Stomach (tissue), 9 donors: ENCODE data around the gene ISG15. TPM values are rescaled to one million over a fixed set of nuclear protein-coding genes. Genes with fewer than 3 reads are reported as not detected.
A peak's percentile ranks its signal among the peaks of the same experiment; 100 is the strongest.
"Not testable (repeated sequence)": the region's sequence is repeated elsewhere in the genome, so short reads cannot be mapped to it uniquely, and the experiment has no call there.

ENCODE experiments used
- DNase-seq, 2 donors: peaks; one replicate each; pipeline versions ENCODE4 v3.0.0 to v3.0.0-alpha.2; 2013 to 2019
- H3K27ac ChIP-seq, 5 donors: fragments of 200-600 bp in 4 of 5; sonication (generic) in 4 of 5; one replicate each; pipeline ENCODE4 v1.5.1; 2013 to 2019; ENCODE audit warnings: mild to moderate bottlenecking in 1 of 5, moderate library complexity in 1 of 5
- H3K27me3 ChIP-seq, 3 donors: fragments of 200-600 bp; sonication (generic); one replicate each; pipeline ENCODE4 v1.5.1; 2017 to 2019; ENCODE audit warnings: mixed run types in 1 of 3
- H3K36me3 ChIP-seq, 4 donors: fragments of 200-600 bp; sonication (generic); 1 replicate in 3 of 4; 2 replicates in 1 of 4; pipeline ENCODE4 v1.5.1; 2016 to 2019
- H3K4me1 ChIP-seq, 4 donors: fragments of 200-600 bp; sonication (generic); one replicate each; pipeline ENCODE4 v1.5.1; 2016 to 2019
- H3K4me3 ChIP-seq, 4 donors: fragments of 200-600 bp; sonication (generic) in 3 of 4; one replicate each; pipeline ENCODE4 v1.5.1; 2016 to 2019; ENCODE audit warnings: mild to moderate bottlenecking in 1 of 4
- H3K9me3 ChIP-seq, 4 donors: fragments of 200-600 bp; sonication (generic); one replicate each; pipeline ENCODE4 v1.5.1; 2016 to 2019
- EP300 ChIP-seq: sonication (generic); formaldehyde crosslinking; IDR thresholded peaks from one replicate; pipeline ENCODE4 v1.6.1; 2017; ENCODE audit warnings: antibody characterized with exemption
- POLR2A ChIP-seq, 4 donors: fragments of 450-650 bp; IDR thresholded peaks; one replicate each; pipeline ENCODE4 v1.6.1; 2016; ENCODE audit warnings: antibody characterized with exemption in 4 of 4, control low read depth in 2 of 4, mild to moderate bottlenecking in 1 of 4, moderate library complexity in 1 of 4
- POLR2AphosphoS5 ChIP-seq, 3 donors: sonication (generic); formaldehyde crosslinking; IDR thresholded peaks; one replicate each; pipeline ENCODE4 v1.6.1; 2016; ENCODE audit warnings: antibody characterized with exemption in 3 of 3
- WGBS, 5 donors: extraction: QIAGEN DNeasy Blood & Tissue Kit in 3 of 5; methylation state at CpG; one replicate each; pipeline versions ENCODE4 v1.1.5 to v1.1.7; 2013 to 2018; 5-methylcytosine and 5-hydroxymethylcytosine counted together
- intact Hi-C: fragments of 100-400 bp; cut with DNase I; formaldehyde crosslinking; loops from one replicate; pipeline ENCODE4 v1.15.1; 2023; ENCODE audit warnings: low total_unique reads
- polyA plus RNA-seq, 3 donors: library from polyadenylated mRNA; stranded (reverse); fragments of 200-250 nt; gene quantifications; one replicate each; pipeline ENCODE4 v1.2.3, GENCODE V29; 2013
- total RNA-seq, 5 donors: library from RNA; depleted of rRNA; stranded (reverse); fragments of >200 nt; gene quantifications; one replicate each; pipeline versions ENCODE4 v1.1.0 to v1.2.3, GENCODE V29; 2014 to 2016
- TF ChIP-seq, protein P1 (sequence below), 7 experiments: fragments of 450-650 bp in 4 of 7; fragments of 200-600 bp in 3 of 7; sonication (generic) in 3 of 7; IDR thresholded peaks; one replicate each; pipeline ENCODE4 v1.5.1; 2016 to 2019; ENCODE audit warnings: antibody characterized with exemption in 7 of 7, control low read depth in 2 of 7, mild to moderate bottlenecking in 1 of 7
- donor health status: healthy with polysubstance abuse.
- donor health status: Bipolar disorder and iron deficiency.
- donor health status: healthy.

Gene ISG15
- total and polyA plus RNA-seq, 8 donors, result 16.3 to 105 (median 49.1) TPM

DNA sequence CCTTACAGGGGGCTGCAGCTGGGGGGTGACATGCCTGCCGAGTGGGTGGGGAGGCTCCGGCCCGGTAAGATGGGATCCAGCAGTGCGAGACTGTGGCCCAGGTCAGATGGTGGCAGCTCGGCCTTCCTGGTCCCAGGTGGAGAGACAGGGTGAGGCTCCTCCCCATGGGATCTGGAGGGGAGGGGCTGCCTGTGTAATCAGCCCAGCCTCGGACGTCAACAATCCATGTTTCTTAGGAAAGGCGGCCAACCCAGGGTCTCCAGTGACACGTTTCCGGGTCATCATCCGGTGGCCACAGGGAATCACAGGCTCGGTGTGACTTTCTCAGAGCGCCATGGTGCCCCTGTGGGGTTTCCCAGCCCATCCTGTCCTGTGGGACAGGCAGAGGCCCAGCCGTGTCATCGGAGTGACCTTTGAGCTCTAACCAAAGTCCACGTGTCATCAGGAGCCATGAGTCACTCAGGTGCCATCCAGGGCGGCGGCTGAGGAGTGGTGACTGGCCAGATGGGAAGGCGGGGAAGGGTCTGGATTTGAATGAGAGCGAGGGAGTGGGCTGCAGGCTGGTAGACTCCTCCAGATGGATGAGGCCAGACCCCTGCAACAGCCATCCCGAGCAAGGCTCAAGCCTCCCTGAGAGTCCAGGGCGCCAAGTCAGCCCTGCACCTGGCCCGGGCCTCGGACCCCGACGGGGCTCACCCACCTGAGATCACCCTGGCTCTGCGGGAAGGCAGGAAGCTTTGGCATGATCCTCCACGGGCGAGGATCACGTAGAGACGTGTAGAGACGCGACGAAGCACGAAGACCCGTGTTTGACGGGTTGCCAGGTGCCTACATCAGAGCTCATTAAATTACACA is 6.8 kb upstream of the ISG15 start:
- intact Hi-C loops, result no loop called here
- Histone ChIP-seq H3K4me3 (no peak overlapping the region), H3K27ac (no peak overlapping the region)

DNA sequence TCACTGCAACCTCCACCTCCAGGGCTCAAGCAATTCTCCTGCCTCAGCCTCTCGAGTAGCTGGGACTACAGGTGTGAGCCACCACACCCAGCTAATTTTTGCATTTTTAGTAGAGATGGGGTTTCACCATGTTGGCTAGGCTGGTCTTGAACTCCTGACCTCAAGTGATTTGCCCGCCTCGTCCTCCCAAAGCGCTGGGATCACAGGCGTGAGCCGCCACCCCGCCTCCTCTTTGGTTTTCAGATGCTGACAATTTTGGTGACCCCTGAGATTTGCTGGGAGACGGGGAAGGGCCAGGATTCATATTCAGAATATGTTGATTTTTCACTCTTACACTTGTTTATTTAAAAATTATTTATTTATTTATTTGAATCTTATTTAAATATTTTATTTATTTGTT is 3.2 kb upstream of the ISG15 start:
- 88 to 94% (median 92%) methylated on average over 8 of the region's 8 CpGs for WGBS, 5 donors
- H3K36me3 ChIP-seq, intact Hi-C loops, H3K9me3 ChIP-seq, H3K4me3 ChIP-seq, DNase-seq, H3K27ac ChIP-seq: not testable (repeated sequence)
- Histone ChIP-seq H3K27me3 (peaks cover 0 to 16% (median 0%) of the 10 kb centered on the region in 3 donors), H3K4me1 (peaks cover 20 to 42% (median 32%) of the 10 kb centered on the region in 4 donors)

More for the DNA sequence above, 6.8 kb upstream of the ISG15 start:
- DNase-seq, result peak; percentile 57 to 76
- H3K4me1 ChIP-seq, result peaks cover 21 to 32% (median 28%) of the 10 kb centered on the region in 4 donors
- 69 to 71% (median 70%) methylated on average over 23 to 37 of the region's 37 CpGs for WGBS, 5 donors
- H3K27me3 ChIP-seq, result peaks cover 0 to 47% (median 2%) of the 10 kb centered on the region in 3 donors
- no peaks in the 10 kb centered on the region for H3K36me3 ChIP-seq
- H3K9me3 ChIP-seq, result no peaks in the 10 kb centered on the region
- TF ChIP-seq POLR2AphosphoS5 (IDR thresholded peaks at IDR 0.05), result no peak
- TF ChIP-seq POLR2A (IDR thresholded peaks at IDR 0.05), result no peak
- no peak for TF ChIP-seq EP300
- TF ChIP-seq, protein P1, sequence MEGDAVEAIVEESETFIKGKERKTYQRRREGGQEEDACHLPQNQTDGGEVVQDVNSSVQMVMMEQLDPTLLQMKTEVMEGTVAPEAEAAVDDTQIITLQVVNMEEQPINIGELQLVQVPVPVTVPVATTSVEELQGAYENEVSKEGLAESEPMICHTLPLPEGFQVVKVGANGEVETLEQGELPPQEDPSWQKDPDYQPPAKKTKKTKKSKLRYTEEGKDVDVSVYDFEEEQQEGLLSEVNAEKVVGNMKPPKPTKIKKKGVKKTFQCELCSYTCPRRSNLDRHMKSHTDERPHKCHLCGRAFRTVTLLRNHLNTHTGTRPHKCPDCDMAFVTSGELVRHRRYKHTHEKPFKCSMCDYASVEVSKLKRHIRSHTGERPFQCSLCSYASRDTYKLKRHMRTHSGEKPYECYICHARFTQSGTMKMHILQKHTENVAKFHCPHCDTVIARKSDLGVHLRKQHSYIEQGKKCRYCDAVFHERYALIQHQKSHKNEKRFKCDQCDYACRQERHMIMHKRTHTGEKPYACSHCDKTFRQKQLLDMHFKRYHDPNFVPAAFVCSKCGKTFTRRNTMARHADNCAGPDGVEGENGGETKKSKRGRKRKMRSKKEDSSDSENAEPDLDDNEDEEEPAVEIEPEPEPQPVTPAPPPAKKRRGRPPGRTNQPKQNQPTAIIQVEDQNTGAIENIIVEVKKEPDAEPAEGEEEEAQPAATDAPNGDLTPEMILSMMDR (IDR thresholded peaks at IDR 0.05), result no peak

DNA sequence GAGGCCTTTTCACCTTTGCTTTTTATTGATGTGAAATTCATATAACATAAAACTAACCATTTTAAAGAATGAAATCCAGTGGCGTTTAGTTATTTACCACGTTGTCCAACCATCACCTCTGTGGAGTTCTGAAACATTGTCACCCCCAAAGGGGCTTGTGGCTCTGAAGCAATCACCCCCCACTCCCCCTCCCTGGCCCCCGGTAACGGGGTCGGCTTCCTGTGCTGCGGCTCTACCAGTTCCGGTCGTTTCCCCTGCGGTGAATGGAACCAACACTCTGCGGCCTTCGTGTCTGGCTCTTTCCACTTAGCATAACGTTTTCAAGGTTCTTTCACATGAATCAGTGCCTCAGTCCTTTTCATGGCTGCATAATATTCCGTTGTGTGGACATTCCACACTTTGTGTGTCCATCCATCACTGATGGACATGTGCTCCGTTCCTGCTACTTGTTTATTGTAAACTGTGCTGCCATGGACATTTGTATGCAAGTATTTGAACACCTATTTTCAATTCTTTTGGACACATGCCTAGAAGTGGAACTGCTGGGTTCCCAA is 1.8 kb upstream of the ISG15 start:
- H3K4me3 ChIP-seq, result no peak overlapping the region
- no peaks in the 10 kb centered on the region for H3K36me3 ChIP-seq
- WGBS, 5 donors, result 76 to 82% (median 79%) methylated on average over 14 of the region's 14 CpGs
- intact Hi-C loops, result no loop called here
- H3K27me3 ChIP-seq, result peaks cover 0 to 2% (median 0%) of the 10 kb centered on the region in 3 donors
- TF ChIP-seq, protein P1 (IDR thresholded peaks at IDR 0.05), result no peak
- TF ChIP-seq POLR2AphosphoS5 (IDR thresholded peaks at IDR 0.05) (no peak), POLR2A (IDR thresholded peaks at IDR 0.05) (no peak), EP300 (no peak)
- no peak overlapping the region for H3K27ac ChIP-seq
- H3K9me3 ChIP-seq, result no peaks in the 10 kb centered on the region
- peaks cover 9 to 33% (median 20%) of the 10 kb centered on the region in 4 donors for H3K4me1 ChIP-seq
- DNase-seq, result no peak

DNA sequence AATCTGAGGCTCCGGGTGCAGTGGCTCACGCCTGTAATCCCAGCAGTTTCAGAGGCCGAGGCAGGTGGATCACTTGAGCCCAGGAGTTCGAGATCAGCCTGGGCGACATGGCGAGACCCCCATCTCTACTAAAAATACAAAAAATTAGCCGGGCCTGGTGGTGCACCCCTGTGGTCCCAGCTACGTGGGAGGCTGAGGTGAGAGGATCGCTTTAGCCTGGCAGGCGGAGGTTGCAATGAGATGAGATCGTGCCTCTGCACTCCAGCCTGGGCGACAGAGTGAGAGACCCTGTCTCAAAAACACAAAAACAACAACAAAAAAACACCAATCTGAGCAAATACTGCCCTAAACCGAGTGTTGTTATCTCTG is 577 bp upstream of the ISG15 start:
- Histone ChIP-seq H3K27ac (peak overlapping the region in 4 of 5 donors; percentile 82 to 94 (median 92)), H3K4me3 (peak overlapping the region; percentile 55 to 64 (median 61)), H3K4me1 (peaks cover 9 to 33% (median 20%) of the 10 kb centered on the region in 4 donors)
- DNase-seq, H3K36me3 ChIP-seq, H3K27me3 ChIP-seq, H3K9me3 ChIP-seq, intact Hi-C loops: not testable (repeated sequence)
- 51 to 63% (median 57%) methylated on average over 13 of the region's 13 CpGs for WGBS, 5 donors

DNA sequence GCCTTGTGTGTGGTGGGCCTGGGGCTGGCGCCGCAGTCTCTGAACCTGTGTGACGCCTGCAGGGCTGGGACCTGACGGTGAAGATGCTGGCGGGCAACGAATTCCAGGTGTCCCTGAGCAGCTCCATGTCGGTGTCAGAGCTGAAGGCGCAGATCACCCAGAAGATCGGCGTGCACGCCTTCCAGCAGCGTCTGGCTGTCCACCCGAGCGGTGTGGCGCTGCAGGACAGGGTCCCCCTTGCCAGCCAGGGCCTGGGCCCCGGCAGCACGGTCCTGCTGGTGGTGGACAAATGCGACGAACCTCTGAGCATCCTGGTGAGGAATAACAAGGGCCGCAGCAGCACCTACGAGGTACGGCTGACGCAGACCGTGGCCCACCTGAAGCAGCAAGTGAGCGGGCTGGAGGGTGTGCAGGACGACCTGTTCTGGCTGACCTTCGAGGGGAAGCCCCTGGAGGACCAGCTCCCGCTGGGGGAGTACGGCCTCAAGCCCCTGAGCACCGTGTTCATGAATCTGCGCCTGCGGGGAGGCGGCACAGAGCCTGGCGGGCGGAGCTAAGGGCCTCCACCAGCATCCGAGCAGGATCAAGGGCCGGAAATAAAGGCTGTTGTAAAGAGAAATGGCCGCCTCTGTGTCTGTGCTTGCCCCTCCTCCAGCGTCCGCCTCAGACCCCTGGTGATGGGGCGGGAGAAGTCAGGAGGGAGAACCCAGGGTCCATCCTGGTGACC is 788 bp downstream of the ISG15 start:
- 51 to 68% (median 66%) methylated on average over 21 to 41 of the region's 41 CpGs for WGBS, 5 donors

More for the DNA sequence above, 788 bp downstream of the ISG15 start:
- H3K36me3 ChIP-seq, result no peaks in the 10 kb centered on the region
- intact Hi-C loops, result no loop called here
- H3K9me3 ChIP-seq, result no peaks in the 10 kb centered on the region
- TF ChIP-seq, protein P1 (IDR thresholded peaks at IDR 0.05), result no peak
- no peak for TF ChIP-seq EP300
- TF ChIP-seq POLR2AphosphoS5 (IDR thresholded peaks at IDR 0.05), result no peak
- TF ChIP-seq POLR2A (IDR thresholded peaks at IDR 0.05), result no peak
- H3K4me1 ChIP-seq, result peaks cover 9 to 39% (median 22%) of the 10 kb centered on the region in 4 donors
- peak; percentile 38 to 67 for DNase-seq
- H3K27me3 ChIP-seq, result no peaks in the 10 kb centered on the region
- peak overlapping the region; percentile 55 to 64 (median 61) for H3K4me3 ChIP-seq
- peak overlapping the region; percentile 82 to 94 (median 91) for H3K27ac ChIP-seq
